Measurements from ENCODE around the gene EFHC1. TPM values are rescaled to one million over a fixed set of nuclear protein-coding genes. Genes with fewer than 3 reads are reported as not detected.

Gene EFHC1
- total and polyA plus RNA-seq, 2 experiments from 2014 or later = 24.3 to 28.0 TPM

- Mint-ChIP-seq H3K4me1 (peaks cover 2% of the 10 kb centered on the region; the same call in 2 of the 3 replicates), H3K27me3 (ENCODE audit: insufficient read depth, low read depth, poor library complexity) (peaks cover 3% of the 10 kb centered on the region), H3K9me3 (no peaks in the 10 kb centered on the region), H3K27ac (no peak overlapping the region), H3K4me3 (no peak overlapping the region), H3K36me3 (ENCODE audit: low read depth) (no peaks in the 10 kb centered on the region)
- no peak overlapping the region for H3K27ac ChIP-seq (ENCODE audit: low read depth)
- H3F3A ChIP-seq (replicated peaks; ENCODE audit: low read depth) = no peaks in the 10 kb centered on the region
- H3K79me2 ChIP-seq (replicated peaks; ENCODE audit: insufficient read depth) = no peaks in the 10 kb centered on the region
- no peak overlapping the region for H3K4me3 ChIP-seq
- H2AFZ ChIP-seq = no peak overlapping the region
- no peak for TF ChIP-seq ZNF114 (CRISPR knock-in tag; IDR thresholded peaks at IDR 0.05)
- no peak for TF ChIP-seq STAT1 (IDR thresholded peaks at IDR 0.05; ENCODE audit: unreplicated experiment)
- TF ChIP-seq ZNF331 (CRISPR knock-in tag; IDR thresholded peaks at IDR 0.05; ENCODE audit: low read depth) = no peak
- no peak for TF ChIP-seq ETS1 (IDR thresholded peaks at IDR 0.05)
- no peak for TF ChIP-seq JUNB (IDR thresholded peaks at IDR 0.05; ENCODE audit: unreplicated experiment)
- TF ChIP-seq REST (IDR thresholded peaks at IDR 0.05; ENCODE audit: unreplicated experiment) = no peak
- TF ChIP-seq POLR2AphosphoS5 (IDR thresholded peaks at IDR 0.05; ENCODE audit: low read depth) = no peak
- TF ChIP-seq ZNF462 (CRISPR knock-in tag; IDR thresholded peaks at IDR 0.05) = no peak
- no peak for TF ChIP-seq CTCF (conservative IDR thresholded peaks at IDR 0.05; ENCODE audit: low read depth in 2 of 2)
- no peak for TF ChIP-seq CREB1 (CRISPR knock-in tag; IDR thresholded peaks at IDR 0.05; ENCODE audit: low read depth)
- TF ChIP-seq EZH2phosphoT487 (IDR thresholded peaks at IDR 0.05; ENCODE audit: unreplicated experiment) = no peak
- no peak for TF ChIP-seq EZH2 (IDR thresholded peaks at IDR 0.05; ENCODE audit: low read depth, unreplicated experiment)
- no peak for TF ChIP-seq NANOG (IDR thresholded peaks at IDR 0.05; ENCODE audit: borderline replicate concordance)
- DNase-seq (ENCODE audit: low spot score) (no peak), ATAC-seq (no peak)
- no peaks in the 10 kb centered on the region for H3K4me1 ChIP-seq (ENCODE audit: insufficient read depth)
- no peaks in the 10 kb centered on the region for H4K20me1 ChIP-seq (replicated peaks; ENCODE audit: insufficient read depth)
- H3K27me3 ChIP-seq (ENCODE audit: insufficient read depth) = no peaks in the 10 kb centered on the region
- H3K36me3 ChIP-seq (ENCODE audit: insufficient read depth) = no peaks in the 10 kb centered on the region
- no peak overlapping the region for H3K4me2 ChIP-seq
- H3K9me2 ChIP-seq (ENCODE audit: insufficient read depth) = peaks cover 2% of the 10 kb centered on the region; the same call in 1 of the 2 replicates
Measured at GRCh38 chr6:52482903-52483670, 62.9 kb downstream of the EFHC1 start.

All from GM23338 (cell line).